ENCODE data around the gene HERC3. TPM values are rescaled to one million over a fixed set of nuclear protein-coding genes. Genes with fewer than 3 reads are reported as not detected.

The HERC3 gene
- total RNA-seq, 1 experiment from 2014 or later: 10.5 TPM

- Histone ChIP-seq H3K9me3 (no peaks in the 10 kb centered on the region), H3K27me3 (replicated peaks; ENCODE audit: control insufficient read depth, insufficient read depth, low read length) (no peaks in the 10 kb centered on the region), H3K4me1 (peaks cover 4% of the 10 kb centered on the region), H3K4me3 (ENCODE audit: low read depth, low read length) (no peak overlapping the region), H3K36me3 (ENCODE audit: control insufficient read depth, insufficient read depth, low read length) (no peaks in the 10 kb centered on the region)
- Mint-ChIP-seq H3K4me3 (ENCODE audit: unreplicated experiment) (no peak overlapping the region), H3K27ac (ENCODE audit: unreplicated experiment) (no peak overlapping the region), H3K9me3 (ENCODE audit: unreplicated experiment) (no peaks in the 10 kb centered on the region), H3K4me1 (ENCODE audit: low read depth, unreplicated experiment) (peaks cover 7% of the 10 kb centered on the region), H3K36me3 (ENCODE audit: insufficient read depth, unreplicated experiment) (no peaks in the 10 kb centered on the region), H3K27me3 (ENCODE audit: insufficient read depth, unreplicated experiment) (peaks cover 9% of the 10 kb centered on the region)
- ChIA-PET CTCF (no interaction called here), POLR2A (no interaction called here)
- BruUV-seq (replicated peaks): no TSS peak
- intact Hi-C loops (cut with micrococcal nuclease; ENCODE audit: unreplicated experiment): no loop called here
- no peak for DNase-seq
- TF ChIP-seq, protein P1, sequence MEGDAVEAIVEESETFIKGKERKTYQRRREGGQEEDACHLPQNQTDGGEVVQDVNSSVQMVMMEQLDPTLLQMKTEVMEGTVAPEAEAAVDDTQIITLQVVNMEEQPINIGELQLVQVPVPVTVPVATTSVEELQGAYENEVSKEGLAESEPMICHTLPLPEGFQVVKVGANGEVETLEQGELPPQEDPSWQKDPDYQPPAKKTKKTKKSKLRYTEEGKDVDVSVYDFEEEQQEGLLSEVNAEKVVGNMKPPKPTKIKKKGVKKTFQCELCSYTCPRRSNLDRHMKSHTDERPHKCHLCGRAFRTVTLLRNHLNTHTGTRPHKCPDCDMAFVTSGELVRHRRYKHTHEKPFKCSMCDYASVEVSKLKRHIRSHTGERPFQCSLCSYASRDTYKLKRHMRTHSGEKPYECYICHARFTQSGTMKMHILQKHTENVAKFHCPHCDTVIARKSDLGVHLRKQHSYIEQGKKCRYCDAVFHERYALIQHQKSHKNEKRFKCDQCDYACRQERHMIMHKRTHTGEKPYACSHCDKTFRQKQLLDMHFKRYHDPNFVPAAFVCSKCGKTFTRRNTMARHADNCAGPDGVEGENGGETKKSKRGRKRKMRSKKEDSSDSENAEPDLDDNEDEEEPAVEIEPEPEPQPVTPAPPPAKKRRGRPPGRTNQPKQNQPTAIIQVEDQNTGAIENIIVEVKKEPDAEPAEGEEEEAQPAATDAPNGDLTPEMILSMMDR (IDR thresholded peaks at IDR 0.05; ENCODE audit: insufficient read depth in 1 of 2, low read depth in 1 of 2, low read length in 1 of 2, severe bottlenecking in 1 of 2, unreplicated experiment in 1 of 2): no peak
These were observed 22.3 kb upstream of the HERC3 start for GRCh38 chr4:88570001-88570400.

DNA sequence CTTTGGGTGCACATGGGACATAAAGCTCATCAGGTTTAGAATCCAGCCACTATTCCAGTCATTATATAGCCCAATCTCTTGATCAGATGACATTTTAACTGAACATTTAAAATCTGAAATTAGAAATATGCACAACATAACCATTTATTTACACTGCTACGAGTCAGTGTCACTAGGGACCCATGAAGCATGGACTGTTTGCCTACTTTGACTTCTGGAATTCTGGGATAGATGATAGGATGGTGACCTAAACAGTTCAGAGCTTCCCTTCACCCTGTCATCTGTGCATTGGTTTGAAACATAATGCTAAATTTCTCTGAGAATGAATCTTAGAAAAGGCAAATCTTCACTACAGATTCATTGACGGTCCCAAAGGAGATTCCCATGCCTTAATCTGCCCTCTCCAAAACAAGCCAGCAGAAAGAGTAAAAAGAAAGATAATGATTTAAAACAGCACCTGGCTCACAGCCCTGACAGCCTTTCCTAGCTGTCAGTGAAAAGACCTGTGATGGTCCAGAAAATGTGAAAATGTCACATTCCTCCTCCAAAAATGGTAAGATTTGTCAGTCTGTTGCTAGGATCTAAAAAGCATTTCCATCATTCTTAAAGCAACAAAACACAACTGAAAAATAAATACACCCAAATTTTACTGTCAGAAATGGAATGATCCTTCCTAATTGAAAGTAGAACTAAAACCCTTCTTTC, 18.9 kb upstream of the HERC3 start:
- Mint-ChIP-seq H3K9me3 (ENCODE audit: unreplicated experiment) (no peaks in the 10 kb centered on the region), H3K36me3 (ENCODE audit: insufficient read depth, unreplicated experiment) (no peaks in the 10 kb centered on the region), H3K4me1 (ENCODE audit: low read depth, unreplicated experiment) (peaks cover 7% of the 10 kb centered on the region), H3K4me3 (ENCODE audit: unreplicated experiment) (no peak overlapping the region), H3K27me3 (ENCODE audit: insufficient read depth, unreplicated experiment) (peaks cover 4% of the 10 kb centered on the region), H3K27ac (ENCODE audit: unreplicated experiment) (no peak overlapping the region)
- no TSS peak for BruUV-seq (replicated peaks)
- no peak for DNase-seq
- TF ChIP-seq, protein P1 (IDR thresholded peaks at IDR 0.05; ENCODE audit: insufficient read depth in 1 of 2, low read depth in 1 of 2, low read length in 1 of 2, severe bottlenecking in 1 of 2, unreplicated experiment in 1 of 2): no peak
- Histone ChIP-seq H3K36me3 (ENCODE audit: control insufficient read depth, insufficient read depth, low read length) (no peaks in the 10 kb centered on the region), H3K27me3 (replicated peaks; ENCODE audit: control insufficient read depth, insufficient read depth, low read length) (no peaks in the 10 kb centered on the region), H3K9me3 (no peaks in the 10 kb centered on the region), H3K4me3 (ENCODE audit: low read depth, low read length) (no peak overlapping the region), H3K4me1 (peaks cover 4% of the 10 kb centered on the region)
- intact Hi-C loops (cut with micrococcal nuclease; ENCODE audit: unreplicated experiment): no loop called here
- POLR2A ChIA-PET: no interaction called here
- CTCF ChIA-PET: interaction anchor here (1.2 kb wide), 1 partner anchor 86 kb away, joined by 5 read pairs; no protein-coding TSS in a partner anchor

DNA sequence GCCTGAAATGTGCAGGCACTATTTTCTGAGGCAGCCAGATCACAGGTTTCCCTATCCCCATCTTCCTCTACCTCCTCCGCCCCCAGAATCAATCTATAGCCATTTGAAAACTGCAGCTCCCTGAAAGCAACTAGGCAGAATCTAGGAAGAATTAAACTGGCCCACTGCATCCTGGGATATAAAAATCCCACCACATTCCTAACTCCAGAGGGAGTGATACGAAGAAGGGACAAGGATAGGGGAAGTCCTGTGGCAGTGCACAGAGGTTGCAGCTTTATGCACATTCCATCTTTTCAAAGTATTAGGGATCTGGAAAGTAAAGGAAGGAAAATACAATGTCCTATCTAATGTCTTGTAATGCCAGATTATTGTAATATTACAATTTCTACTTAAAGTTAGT, 18.3 kb upstream of the HERC3 start:
- H3K9me3 ChIP-seq: no peaks in the 10 kb centered on the region
- peaks cover 4% of the 10 kb centered on the region for H3K4me1 ChIP-seq
- ChIA-PET CTCF (interaction anchor here (0.5 to 1.2 kb wide), 2 partner anchors 85 to 404 kb away, joined by 3 to 5 read pairs; no protein-coding TSS in a partner anchor), POLR2A (no interaction called here)
- no peaks in the 10 kb centered on the region for H3K9me3 Mint-ChIP-seq (ENCODE audit: unreplicated experiment)
- H3K27ac Mint-ChIP-seq (ENCODE audit: unreplicated experiment): no peak overlapping the region
- H3K4me3 Mint-ChIP-seq (ENCODE audit: unreplicated experiment): no peak overlapping the region
- no peaks in the 10 kb centered on the region for H3K27me3 ChIP-seq (replicated peaks; ENCODE audit: control insufficient read depth, insufficient read depth, low read length)
- peak in 1 of 2 experiments; percentile 29 for DNase-seq
- peaks cover 7% of the 10 kb centered on the region for H3K4me1 Mint-ChIP-seq (ENCODE audit: low read depth, unreplicated experiment)
- BruUV-seq (replicated peaks): no TSS peak
- H3K27me3 Mint-ChIP-seq (ENCODE audit: insufficient read depth, unreplicated experiment): peaks cover 4% of the 10 kb centered on the region
- TF ChIP-seq, protein P1 (IDR thresholded peaks at IDR 0.05; ENCODE audit: insufficient read depth in 1 of 2, low read depth in 1 of 2, low read length in 1 of 2, severe bottlenecking in 1 of 2, unreplicated experiment in 1 of 2): no peak
- no peaks in the 10 kb centered on the region for H3K36me3 Mint-ChIP-seq (ENCODE audit: insufficient read depth, unreplicated experiment)
- no peaks in the 10 kb centered on the region for H3K36me3 ChIP-seq (ENCODE audit: control insufficient read depth, insufficient read depth, low read length)
- intact Hi-C loops (cut with micrococcal nuclease; ENCODE audit: unreplicated experiment): no loop called here
- no peak overlapping the region for H3K4me3 ChIP-seq (ENCODE audit: low read depth, low read length)

Data from Caco-2 (cell line).